ENCODE data around the gene GRP.

The GRP gene

DNA sequence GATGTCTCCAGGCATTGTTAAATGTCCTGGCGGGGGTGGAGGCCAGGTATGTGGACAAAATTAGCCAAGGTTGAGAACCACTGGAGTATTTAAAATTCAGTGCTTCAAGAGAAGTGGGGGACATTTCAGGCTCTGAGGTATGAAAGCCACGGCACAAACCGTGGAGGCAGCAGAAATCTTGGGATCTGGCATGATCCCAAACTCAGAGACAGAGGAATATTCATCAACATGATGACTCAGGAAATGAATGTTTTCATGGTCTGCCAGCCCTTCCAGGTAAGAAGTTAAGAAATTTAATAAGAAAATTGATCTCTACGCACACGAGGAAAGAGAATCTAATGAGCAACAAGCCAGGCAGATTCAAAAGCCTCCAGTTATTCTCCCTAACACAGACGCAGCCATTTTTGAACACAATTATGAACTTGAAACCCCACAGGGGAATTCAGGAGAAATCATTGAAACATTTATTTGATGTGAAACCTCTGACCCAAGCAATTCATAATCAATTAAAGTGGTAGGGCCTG lies 11.3 kb upstream of the GRP start:
- H3K4me3 ChIP-seq (ENCODE audit: low read depth, low read length), result no peak overlapping the region
- TF ChIP-seq, protein P1, sequence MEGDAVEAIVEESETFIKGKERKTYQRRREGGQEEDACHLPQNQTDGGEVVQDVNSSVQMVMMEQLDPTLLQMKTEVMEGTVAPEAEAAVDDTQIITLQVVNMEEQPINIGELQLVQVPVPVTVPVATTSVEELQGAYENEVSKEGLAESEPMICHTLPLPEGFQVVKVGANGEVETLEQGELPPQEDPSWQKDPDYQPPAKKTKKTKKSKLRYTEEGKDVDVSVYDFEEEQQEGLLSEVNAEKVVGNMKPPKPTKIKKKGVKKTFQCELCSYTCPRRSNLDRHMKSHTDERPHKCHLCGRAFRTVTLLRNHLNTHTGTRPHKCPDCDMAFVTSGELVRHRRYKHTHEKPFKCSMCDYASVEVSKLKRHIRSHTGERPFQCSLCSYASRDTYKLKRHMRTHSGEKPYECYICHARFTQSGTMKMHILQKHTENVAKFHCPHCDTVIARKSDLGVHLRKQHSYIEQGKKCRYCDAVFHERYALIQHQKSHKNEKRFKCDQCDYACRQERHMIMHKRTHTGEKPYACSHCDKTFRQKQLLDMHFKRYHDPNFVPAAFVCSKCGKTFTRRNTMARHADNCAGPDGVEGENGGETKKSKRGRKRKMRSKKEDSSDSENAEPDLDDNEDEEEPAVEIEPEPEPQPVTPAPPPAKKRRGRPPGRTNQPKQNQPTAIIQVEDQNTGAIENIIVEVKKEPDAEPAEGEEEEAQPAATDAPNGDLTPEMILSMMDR (IDR thresholded peaks at IDR 0.05; ENCODE audit: control insufficient read depth, extremely low read depth, insufficient read depth), result no peak
- no peak for DNase-seq (ENCODE audit: low read depth)

DNA sequence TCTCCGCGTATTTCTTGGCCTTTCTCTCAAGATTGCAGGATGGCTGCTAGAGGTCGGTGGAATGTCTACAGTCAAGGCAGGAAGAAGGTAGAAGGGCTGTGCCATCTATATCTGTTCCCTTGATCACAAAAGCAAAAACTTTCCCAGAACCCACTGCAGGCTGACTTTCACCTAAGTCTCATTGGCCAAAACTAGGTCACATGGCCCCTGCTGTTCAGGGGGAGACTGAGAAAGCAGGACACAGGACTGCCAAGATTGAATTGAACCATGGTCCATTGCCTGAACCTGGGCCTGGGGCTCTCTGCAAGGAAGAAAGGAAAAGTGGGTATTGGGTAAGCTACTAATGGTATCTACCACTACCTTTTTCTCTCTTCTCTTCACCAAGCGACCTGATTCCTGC lies 9.7 kb upstream of the GRP start:
- TF ChIP-seq, protein P1 (IDR thresholded peaks at IDR 0.05; ENCODE audit: control insufficient read depth, extremely low read depth, insufficient read depth), result no peak
- H3K4me3 ChIP-seq (ENCODE audit: low read depth, low read length), result no peak overlapping the region
- DNase-seq (ENCODE audit: low read depth), result no peak

DNA sequence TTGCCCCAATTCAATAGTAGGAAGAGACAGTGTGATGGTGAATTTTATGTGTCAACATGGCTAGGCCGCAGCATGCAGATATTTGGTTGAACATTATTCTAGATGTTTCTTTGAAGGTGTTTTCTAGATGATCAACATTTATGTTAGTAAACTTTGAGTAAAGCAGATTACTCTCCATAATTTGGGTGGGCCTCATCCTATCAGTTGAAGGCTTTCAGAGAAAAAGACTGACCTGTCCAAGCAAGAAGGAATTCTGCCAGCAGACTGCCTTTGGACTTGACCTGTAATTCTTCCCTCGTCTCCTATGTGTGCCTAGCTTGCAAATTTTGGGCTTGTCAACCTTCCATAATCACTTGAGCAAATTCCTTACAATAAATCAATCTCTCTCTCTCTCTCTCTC lies 8.3 kb upstream of the GRP start:
- TF ChIP-seq, protein P1 (IDR thresholded peaks at IDR 0.05; ENCODE audit: control insufficient read depth, extremely low read depth, insufficient read depth), result no peak
- no peak overlapping the region for H3K4me3 ChIP-seq (ENCODE audit: low read depth, low read length)
- DNase-seq (ENCODE audit: low read depth), result no peak

DNA sequence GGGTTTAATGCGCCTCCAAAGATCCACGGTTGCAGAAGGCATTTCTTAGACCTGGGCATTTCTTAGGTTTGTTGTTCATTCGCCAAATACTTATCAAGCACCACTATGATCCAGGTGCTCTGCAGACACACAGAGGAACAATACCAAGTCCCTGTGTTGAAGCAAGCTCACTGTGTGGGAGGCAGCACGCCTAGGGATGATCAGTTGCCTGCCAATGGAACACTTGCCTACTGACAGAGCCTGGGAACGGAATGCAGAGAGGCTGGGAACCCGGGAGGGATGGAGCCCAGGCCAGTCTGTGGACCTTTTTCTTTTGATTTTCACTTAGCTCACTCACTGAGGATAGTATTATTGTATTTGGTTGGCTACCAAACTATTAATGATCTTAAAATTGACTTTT lies 1.9 kb upstream of the GRP start:
- no peak overlapping the region for H3K4me3 ChIP-seq (ENCODE audit: low read depth, low read length)
- TF ChIP-seq, protein P1 (IDR thresholded peaks at IDR 0.05; ENCODE audit: control insufficient read depth, extremely low read depth, insufficient read depth), result no peak
- no peak for DNase-seq (ENCODE audit: low read depth)

DNA sequence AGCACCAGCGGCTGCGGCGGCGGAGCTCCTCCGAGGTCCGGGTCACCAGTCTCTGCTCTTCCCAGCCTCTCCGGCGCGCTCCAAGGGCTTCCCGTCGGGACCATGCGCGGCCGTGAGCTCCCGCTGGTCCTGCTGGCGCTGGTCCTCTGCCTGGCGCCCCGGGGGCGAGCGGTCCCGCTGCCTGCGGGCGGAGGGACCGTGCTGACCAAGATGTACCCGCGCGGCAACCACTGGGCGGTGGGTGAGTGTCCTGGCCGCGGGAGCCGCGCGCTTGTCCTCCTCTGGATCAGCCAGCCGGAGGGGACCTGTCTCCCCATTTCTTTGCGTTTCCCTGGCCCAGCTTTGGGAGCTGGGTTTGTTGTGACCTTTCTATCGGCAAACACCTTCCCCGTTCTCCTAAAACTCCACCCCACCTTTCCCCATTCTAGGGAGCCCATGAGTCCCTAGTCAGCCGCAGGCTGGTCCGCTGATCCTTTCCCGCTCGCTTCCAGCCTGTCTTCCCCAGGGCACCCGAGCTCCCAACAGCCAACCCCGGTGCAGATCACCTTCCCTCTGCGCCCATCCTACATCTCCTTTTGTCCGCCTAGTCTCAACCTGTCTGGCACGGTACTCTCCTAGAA lies 316 bp downstream of the GRP start:
- DNase-seq (ENCODE audit: low read depth), result no peak
- H3K4me3 ChIP-seq (ENCODE audit: low read depth, low read length), result no peak overlapping the region
- TF ChIP-seq, protein P1 (IDR thresholded peaks at IDR 0.05; ENCODE audit: control insufficient read depth, extremely low read depth, insufficient read depth), result no peak

DNA sequence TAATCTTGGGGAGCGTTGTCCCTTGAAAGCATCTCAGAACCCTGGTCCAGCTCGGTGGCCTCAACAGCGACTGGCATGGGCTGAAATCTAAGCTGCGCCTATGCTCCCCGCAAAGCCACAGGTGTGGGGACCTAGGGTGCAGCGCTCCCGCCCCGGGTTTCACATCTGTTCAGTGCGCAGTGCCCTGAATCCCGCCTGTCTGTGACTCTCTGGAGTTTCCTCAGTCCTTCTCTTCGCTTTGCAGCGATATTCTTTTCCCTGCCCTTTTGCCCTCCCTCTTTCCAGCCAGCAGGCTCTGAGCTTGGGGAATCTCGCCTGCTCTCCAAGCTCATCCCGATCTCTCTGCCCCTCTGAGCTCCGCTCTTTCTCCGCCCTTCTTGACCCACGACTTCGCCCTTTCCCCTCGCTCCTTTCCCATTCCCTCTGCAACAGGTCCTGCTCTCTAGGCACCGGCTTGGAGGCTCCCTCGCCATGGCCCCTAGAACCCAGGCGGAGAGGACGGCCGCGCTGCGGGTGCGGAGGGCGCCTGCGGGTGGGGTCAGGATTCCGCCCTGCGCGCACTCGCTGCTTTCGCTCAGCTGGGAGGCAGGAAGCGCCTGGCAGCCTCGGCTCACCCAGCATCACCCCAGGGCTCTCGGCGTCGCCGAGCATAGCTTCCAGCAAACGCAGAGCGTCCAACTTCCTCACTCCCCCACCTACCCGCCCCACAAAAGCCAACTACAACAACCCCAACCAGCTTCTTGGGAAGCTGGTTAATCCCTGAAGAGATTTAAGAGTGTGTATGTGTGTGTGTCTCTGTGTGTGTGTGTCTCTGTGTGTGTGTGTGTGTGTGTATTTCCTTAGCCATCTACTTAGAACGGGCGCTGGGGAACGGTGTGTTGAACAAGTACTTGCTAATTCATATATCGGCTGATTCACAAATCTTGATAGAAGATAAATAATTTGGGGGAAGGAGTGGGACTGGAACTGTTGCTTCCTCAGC lies 1.1 kb downstream of the GRP start:
- TF ChIP-seq, protein P1 (IDR thresholded peaks at IDR 0.05; ENCODE audit: control insufficient read depth, extremely low read depth, insufficient read depth), result no peak
- no peak overlapping the region for H3K4me3 ChIP-seq (ENCODE audit: low read depth, low read length)
- DNase-seq (ENCODE audit: low read depth), result no peak

Measured in LNCaP clone FGC (cell line).